LNCaP clone FGC (cell line): Measurements from ENCODE around the gene CDC42.

Source experiments
- DNase-seq: peaks from one replicate; pipeline ENCODE4 v3.0.0-alpha.2; 2011; ENCODE audit warnings: low read depth
- H3K4me3 ChIP-seq: 2 replicates; pipeline ENCODE4 v1.5.1; 2011; ENCODE audit warnings: mild to moderate bottlenecking, low read depth, low read length, control low read depth
- TF ChIP-seq, protein P1 (sequence below): IDR thresholded peaks from 2 replicates; pipeline ENCODE4 v1.5.1; 2012; ENCODE audit warnings: mild to moderate bottlenecking; ENCODE audit not compliant: control insufficient read depth, insufficient read depth; ENCODE audit errors: extremely low read depth

CDC42 gene

DNA sequence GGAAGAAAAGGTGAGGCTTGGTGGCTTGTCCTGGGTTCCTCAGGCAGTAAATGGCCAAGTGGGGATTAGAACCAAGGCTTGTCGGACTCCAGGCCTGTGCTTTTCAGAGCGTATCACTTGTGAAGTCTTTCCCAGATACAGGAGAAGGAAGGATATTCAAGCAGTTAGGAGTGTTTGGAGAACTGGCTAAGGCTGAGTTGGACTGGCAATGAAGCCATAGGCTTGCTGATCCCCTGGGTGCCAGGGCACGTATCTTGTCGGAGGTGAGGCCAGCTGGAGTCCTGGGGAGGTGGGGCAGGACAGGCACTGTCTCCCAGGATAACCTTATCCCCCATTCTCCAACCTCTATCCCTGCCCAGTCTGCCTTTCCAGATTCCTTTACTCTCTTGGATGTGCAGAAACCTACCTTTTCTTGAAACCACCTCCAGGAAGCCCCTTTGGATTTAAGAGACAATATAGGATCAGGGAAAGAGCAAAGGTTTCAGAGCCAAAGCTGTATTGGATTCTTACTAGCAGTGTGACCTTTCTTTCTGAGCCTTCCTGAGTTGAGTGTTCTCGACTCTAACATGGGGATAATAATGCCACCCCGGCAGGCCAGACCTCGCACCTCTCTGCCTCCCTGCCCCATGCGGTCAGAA is 72.2 kb downstream of the CDC42 start:
- no peak overlapping the region for H3K4me3 ChIP-seq
- TF ChIP-seq, protein P1, sequence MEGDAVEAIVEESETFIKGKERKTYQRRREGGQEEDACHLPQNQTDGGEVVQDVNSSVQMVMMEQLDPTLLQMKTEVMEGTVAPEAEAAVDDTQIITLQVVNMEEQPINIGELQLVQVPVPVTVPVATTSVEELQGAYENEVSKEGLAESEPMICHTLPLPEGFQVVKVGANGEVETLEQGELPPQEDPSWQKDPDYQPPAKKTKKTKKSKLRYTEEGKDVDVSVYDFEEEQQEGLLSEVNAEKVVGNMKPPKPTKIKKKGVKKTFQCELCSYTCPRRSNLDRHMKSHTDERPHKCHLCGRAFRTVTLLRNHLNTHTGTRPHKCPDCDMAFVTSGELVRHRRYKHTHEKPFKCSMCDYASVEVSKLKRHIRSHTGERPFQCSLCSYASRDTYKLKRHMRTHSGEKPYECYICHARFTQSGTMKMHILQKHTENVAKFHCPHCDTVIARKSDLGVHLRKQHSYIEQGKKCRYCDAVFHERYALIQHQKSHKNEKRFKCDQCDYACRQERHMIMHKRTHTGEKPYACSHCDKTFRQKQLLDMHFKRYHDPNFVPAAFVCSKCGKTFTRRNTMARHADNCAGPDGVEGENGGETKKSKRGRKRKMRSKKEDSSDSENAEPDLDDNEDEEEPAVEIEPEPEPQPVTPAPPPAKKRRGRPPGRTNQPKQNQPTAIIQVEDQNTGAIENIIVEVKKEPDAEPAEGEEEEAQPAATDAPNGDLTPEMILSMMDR: no peak
- DNase-seq: no peak

DNA sequence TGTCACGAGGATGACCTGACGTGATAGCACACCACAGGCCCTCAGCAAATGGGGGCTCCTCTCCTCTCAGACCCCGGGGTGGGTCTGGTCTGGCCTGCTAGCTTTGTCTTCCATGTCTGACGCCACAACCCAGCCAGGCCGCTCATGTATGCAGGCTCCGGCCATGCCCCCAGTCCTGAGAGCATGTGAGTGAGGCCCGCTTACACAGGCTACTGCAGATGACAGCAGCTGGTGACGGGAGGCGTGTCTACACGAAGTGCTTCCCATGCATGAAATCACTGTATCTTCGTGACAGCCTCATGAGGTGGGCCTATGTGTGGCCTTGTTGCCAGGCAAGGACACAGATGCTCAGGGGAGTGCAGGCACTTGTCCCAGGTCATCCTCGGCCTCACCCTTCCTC is 74.0 kb downstream of the CDC42 start:
- TF ChIP-seq, protein P1: no peak
- H3K4me3 ChIP-seq: no peak overlapping the region
- DNase-seq: no peak

DNA sequence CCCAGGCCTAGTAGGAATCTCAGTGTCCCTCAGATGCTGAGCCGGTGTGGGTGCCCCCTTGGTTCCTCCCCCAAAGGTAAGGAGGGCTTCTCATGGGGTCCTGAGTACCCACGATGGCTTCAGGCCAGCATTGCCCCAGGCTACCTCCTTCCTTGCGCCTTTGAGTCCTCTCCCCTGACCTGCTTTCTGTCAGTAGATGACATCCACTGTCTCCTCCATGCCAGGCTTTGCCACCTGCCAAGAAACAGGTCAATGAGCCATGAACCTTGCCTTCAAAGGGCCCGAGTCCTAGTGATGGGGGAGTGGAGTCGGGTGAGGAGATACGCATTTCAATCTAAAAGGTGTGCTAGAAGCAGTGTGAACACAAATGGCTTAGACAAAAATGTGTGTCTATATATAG is 74.7 kb downstream of the CDC42 start:
- H3K4me3 ChIP-seq: no peak overlapping the region
- no peak for DNase-seq
- TF ChIP-seq, protein P1: no peak

DNA sequence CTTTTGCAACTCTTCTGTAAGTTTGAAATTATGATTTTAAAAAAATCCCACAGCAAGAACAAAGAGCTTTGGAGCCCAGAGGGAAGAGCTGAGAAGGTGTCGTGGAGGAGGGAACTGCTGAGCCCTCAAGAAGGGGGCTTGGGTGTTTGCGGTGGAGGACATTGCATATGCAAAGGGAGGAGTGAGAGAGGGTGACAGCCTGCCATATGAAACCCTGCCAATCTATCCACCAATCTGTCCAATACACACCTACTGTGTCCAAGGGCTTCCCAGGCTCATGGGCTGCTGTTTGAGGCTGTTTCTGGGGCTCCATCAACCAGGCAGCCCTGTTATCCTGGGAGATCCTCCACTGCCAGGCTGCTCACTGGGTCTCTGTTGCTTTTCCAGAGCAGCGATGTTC is 75.2 kb downstream of the CDC42 start:
- TF ChIP-seq, protein P1: no peak
- DNase-seq: no peak
- H3K4me3 ChIP-seq: no peak overlapping the region

DNA sequence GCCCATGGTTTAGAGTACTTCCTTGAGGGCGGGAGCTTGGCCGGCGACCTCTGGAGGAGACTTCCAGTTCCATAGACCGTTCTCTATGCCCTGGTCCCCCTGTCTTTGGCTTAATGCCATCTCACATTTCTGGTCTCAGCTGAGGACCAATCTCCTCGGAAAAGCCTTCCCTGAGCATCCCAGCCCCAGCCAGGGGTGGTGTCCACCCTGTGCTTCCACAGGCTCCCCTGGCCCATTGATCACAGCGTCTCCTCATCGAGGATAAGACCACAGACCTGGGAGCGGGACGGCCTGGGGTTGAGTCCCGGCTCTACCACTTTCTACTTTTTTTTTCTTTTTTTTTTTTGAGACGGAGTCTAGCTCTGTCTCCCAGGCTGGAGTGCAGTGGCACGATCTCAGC is 75.9 kb downstream of the CDC42 start:
- H3K4me3 ChIP-seq: no peak overlapping the region
- DNase-seq: no peak
- TF ChIP-seq, protein P1: no peak

DNA sequence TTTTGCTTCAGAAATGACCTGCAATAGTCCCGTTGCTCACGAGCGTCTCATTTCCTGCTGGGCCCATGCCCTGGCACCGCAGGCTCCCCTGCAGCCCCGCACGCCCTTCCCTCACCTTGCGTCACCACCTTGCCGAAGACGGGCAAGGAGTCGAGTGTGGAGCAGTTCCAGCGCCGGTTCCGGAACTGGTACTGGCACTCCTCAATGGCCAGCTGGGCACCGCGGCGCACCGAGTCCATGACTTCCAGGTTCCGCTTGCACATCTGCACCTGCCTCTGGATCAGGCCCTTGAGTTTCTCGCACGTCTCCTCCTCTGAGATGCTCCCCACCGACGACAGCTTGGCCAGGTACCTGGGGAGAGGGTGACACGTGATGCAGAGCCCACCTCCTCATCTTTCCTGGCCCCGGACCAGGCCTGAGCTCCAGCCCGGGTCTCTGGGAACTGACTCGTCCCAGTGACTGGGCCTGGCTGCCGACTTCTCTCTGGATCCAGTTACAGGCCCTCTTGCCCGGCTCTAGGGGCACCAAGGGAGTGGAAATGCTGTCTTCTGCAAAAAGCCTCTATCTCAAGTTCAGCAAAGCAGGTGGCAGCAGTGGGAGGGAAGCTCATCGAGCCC is 77.1 kb downstream of the CDC42 start:
- no peak for DNase-seq

More for the DNA sequence above, 77.1 kb downstream of the CDC42 start:
- TF ChIP-seq, protein P1: no peak
- no peak overlapping the region for H3K4me3 ChIP-seq
